Osteocyte (in vitro differentiated cells): ENCODE measurements around the gene NFIX. TPM values are rescaled to one million over a fixed set of nuclear protein-coding genes. Genes with fewer than 3 reads are reported as not detected.
A peak's percentile ranks its signal among the peaks of the same experiment; 100 is the strongest.

Experiments used
- DNase-seq: peaks from one replicate; pipeline ENCODE4 v3.0.0; 2021; ENCODE audit warnings: mixed read lengths; ENCODE audit not compliant: unreplicated experiment; ENCODE audit errors: extremely low spot score
- H3K27ac Mint-ChIP-seq: one replicate; pipeline ENCODE4 v1.8.0; 2021; ENCODE audit warnings: mild to moderate bottlenecking, mixed read lengths; ENCODE audit not compliant: unreplicated experiment
- H3K27me3 Mint-ChIP-seq: one replicate; pipeline ENCODE4 v1.8.0; 2021; ENCODE audit warnings: mixed read lengths; ENCODE audit not compliant: unreplicated experiment
- H3K36me3 Mint-ChIP-seq: one replicate; pipeline ENCODE4 v1.8.0; 2021; ENCODE audit warnings: mixed read lengths; ENCODE audit not compliant: unreplicated experiment
- H3K4me1 Mint-ChIP-seq: one replicate; pipeline ENCODE4 v1.8.0; 2021; ENCODE audit warnings: mixed read lengths; ENCODE audit not compliant: unreplicated experiment
- H3K4me3 Mint-ChIP-seq: one replicate; pipeline ENCODE4 v1.8.0; 2021; ENCODE audit warnings: mild to moderate bottlenecking, moderate library complexity, mixed read lengths; ENCODE audit not compliant: unreplicated experiment
- H3K9me3 Mint-ChIP-seq: one replicate; pipeline ENCODE4 v1.8.0; 2021; ENCODE audit warnings: mixed read lengths; ENCODE audit not compliant: unreplicated experiment
- CTCF ChIP-seq: fragments of 200-600 bp; sonication (generic); IDR thresholded peaks from 2 replicates; pipeline ENCODE4 v1.5.0; 2021; ENCODE audit warnings: antibody characterized with exemption, mild to moderate bottlenecking, moderate library complexity
- total RNA-seq: library from RNA; stranded (reverse); gene quantifications from 2 replicates; pipeline ENCODE4 v1.2.1, GENCODE V29; 2021

NFIX gene
- total RNA-seq, 1 donor from 2014 or later, result 87.0 TPM

- Mint-ChIP-seq H3K9me3 (no peaks in the 10 kb centered on the region), H3K27ac (peak overlapping the region; percentile 52), H3K4me3 (no peak overlapping the region), H3K36me3 (no peaks in the 10 kb centered on the region), H3K27me3 (no peaks in the 10 kb centered on the region), H3K4me1 (peaks cover 74% of the 10 kb centered on the region)
- no peak for TF ChIP-seq CTCF
- no peak for DNase-seq
Observed at GRCh38 chr19:13060233-13060963, 65.1 kb downstream of the NFIX start.

GRCh38 chr19:13060964-13061927, 66.0 kb downstream of the NFIX start:
- DNase-seq, result peak; percentile 90
- peak overlapping the region; percentile 65 for H3K27ac Mint-ChIP-seq
- no peaks in the 10 kb centered on the region for H3K27me3 Mint-ChIP-seq
- H3K4me1 Mint-ChIP-seq, result peaks cover 66% of the 10 kb centered on the region
- no peaks in the 10 kb centered on the region for H3K9me3 Mint-ChIP-seq
- H3K36me3 Mint-ChIP-seq, result no peaks in the 10 kb centered on the region
- H3K4me3 Mint-ChIP-seq, result peak overlapping the region; percentile 70
- peak; percentile 99 for TF ChIP-seq CTCF

- no peak for DNase-seq
- no peak overlapping the region for H3K4me3 Mint-ChIP-seq
- no peak for TF ChIP-seq CTCF
Observed at GRCh38 chr19:13062317-13062716, 67.0 kb downstream of the NFIX start.

GRCh38 chr19:13063461-13064091, 68.3 kb downstream of the NFIX start:
- Mint-ChIP-seq H3K36me3 (no peaks in the 10 kb centered on the region), H3K9me3 (no peaks in the 10 kb centered on the region), H3K4me1 (peaks cover 43% of the 10 kb centered on the region), H3K27me3 (no peaks in the 10 kb centered on the region), H3K4me3 (no peak overlapping the region), H3K27ac (no peak overlapping the region)
- DNase-seq, result no peak
- no peak for TF ChIP-seq CTCF

More at GRCh38 chr19:13062317-13062716, 67.0 kb downstream of the NFIX start:
- Mint-ChIP-seq H3K9me3 (no peaks in the 10 kb centered on the region), H3K4me1 (peaks cover 55% of the 10 kb centered on the region), H3K36me3 (no peaks in the 10 kb centered on the region), H3K27ac (no peak overlapping the region), H3K27me3 (no peaks in the 10 kb centered on the region)
